CD4-positive, alpha-beta T cell treated with Interleukin-12 subunit alpha and Interleukin-12 subunit beta, for 1 hour (primary cell): ENCODE data around the gene GLRX5.

ENCODE experiments used
- DNase-seq: peaks from one replicate; pipeline ENCODE4 v3.0.0-alpha.2; 2020

GLRX5 gene

DNA sequence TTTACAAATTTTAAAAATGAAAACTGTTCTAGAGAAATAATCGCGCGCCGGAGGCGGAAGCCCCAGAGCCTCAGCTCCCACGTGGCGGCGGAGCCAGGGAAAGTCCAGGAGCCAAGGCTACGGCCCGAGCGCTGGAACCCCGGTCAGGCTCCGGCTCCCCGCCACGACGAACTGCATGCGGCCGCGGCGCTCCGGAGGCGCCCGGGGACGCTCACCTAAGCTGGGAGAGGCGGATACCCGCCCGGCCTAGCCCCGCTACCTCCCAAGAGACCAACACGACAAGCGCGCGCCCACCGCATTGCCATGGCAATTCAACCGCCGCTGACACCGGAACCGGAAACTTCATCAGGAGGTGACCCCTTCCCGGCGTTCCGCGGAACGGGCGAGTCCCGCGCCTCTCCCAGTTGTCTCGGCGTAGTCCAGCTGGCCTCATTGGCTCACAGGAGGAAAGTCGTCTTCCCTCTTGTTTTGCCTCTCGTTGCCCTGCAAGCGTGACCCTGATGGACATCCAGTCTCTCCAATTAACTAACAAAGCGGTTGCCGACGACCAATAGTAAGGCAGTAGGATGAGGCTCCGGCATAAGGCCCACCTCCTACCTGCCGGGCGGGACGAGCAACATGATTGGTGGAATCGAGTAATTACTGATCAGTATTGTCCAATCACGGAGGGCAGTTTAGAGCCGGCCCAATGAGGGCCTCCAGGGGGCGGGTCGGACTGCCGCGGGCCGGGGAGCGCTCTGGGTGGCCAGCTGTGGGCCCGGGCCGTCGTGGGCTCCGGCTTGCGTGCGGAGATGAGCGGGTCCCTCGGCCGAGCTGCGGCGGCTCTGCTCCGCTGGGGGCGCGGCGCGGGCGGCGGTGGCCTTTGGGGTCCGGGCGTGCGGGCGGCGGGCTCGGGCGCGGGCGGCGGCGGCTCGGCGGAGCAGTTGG, at the start of gene GLRX5:
Gene GLRX5, plus strand, starts transcription at position 752 of the 927 bp plus-strand sequence. Its CDS starts 40 bp downstream, at position 792.
- peak; percentile 99 for DNase-seq

DNA sequence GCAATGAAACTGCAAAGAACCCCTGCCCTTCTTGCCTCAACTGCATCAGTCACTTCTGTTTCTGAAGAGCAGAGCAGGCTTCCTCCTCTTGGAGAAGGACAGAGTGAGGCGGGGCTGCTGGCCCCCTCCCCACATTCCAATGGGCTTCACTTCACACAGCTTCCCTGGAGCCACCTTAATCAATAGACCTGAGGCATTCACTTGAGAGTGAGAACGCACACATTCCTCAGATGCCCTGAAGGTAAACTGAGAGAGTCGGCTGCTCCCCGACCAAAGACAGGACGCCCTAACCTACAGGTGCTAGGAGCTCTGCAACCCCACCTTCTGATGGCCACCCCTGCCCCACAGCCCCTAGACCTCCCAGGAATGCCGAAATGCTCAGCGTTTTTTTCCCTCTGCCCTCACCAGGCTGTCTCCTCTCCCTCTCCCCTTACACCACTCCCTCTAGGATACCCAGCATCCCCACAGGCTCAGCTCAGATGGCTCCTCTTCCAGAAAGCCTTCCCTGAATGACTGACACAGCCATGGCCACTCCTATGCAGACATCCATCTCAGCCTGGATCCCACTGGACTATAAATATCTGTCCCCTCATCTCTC, 49.5 kb upstream of the GLRX5 start:
- DNase-seq, result no peak

DNA sequence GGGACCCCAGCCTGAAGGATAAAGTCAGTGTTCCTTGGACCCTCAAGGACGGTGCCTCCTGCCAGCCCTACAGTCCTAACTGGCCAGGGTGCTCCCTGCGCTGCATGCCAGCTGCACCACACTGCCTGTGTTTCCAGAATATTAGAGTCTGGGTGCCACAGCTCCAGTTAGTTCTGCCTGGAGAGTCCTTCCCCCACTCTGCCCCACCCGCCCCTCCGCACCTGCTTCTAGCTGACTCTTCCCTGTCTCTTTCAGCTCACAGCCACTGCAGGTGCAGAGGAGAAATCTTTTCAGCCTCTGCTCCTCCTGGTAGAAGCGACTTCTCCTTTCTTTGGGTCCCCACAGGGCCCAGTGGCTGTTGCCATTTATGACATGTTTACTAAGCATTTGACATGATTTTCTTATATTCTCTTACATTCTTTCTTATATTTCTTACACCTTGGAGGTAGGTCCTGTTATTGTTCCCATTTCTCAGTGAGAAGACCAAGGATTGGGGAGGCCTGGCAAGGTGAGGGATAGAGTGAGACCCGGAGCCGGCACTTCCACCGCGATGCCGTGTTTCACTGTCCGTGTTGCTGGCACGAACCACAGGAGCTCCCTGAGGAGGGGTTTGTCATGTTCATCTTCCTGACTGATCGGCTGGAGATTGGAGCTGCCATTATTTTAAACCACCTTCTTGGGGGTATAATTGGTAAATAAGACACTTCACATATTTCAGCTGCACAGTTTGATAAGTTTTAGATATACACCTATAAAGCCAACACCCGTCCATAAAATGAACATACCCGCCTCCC, 47.8 kb upstream of the GLRX5 start:
- no peak for DNase-seq

DNA sequence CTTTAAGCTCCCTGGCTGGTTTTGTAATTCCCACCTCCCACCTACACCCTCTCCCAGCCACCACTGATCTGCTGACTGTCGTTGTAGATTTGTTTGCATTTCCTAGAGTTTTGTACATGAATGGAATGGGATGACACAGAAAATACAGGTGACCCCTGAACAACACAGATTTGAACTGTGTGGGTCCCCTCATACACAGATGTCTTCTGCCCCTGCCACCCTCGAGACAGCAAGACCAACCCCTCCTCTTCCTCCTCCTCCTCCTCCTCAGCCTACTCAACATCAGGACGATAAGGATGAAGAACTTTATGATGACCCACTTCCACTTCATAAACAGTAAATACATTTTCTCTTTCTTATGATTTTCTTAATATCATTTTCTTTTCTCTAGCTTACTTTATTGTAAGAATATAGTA, 47.2 kb upstream of the GLRX5 start:
- DNase-seq, result no peak

DNA sequence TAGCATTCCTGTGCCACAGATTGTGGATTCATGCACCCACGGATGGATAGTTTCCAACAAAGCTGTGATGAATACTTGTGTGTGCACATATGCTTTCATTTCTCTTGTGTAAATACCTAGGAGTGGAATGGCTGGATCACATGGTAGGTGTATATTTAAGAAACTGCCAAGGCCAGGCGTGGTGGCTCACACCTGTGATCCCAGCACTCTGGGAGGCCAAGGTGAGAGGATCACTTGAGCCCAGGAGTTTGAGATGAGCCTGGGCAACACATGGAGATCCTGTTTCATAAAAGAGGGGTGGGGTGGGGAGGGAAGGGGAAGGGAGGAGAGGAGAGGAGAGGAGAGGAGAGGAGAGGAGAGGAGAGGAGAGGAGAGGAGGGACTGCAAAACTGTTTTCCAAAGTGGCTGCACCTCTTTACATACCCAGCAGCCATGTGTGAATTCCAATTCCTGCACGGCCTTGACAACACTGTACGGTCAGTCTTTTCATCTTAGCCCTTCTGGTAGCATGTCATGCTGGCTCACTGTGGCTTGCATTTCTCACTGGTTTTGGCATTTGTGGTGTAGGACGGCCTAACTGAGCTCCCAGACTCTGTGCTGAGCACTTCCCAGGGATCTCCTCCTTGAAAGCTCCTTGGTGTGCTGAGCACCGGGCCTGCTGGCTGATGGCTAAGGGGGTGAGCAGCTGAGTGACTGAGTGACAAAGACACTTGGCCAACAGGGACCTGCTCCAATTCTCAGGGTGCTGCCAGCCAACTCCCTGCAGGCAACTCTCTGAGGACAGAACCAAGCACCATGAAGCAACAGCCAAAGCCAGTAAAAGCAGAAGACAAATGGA, 46.3 kb upstream of the GLRX5 start:
- no peak for DNase-seq

DNA sequence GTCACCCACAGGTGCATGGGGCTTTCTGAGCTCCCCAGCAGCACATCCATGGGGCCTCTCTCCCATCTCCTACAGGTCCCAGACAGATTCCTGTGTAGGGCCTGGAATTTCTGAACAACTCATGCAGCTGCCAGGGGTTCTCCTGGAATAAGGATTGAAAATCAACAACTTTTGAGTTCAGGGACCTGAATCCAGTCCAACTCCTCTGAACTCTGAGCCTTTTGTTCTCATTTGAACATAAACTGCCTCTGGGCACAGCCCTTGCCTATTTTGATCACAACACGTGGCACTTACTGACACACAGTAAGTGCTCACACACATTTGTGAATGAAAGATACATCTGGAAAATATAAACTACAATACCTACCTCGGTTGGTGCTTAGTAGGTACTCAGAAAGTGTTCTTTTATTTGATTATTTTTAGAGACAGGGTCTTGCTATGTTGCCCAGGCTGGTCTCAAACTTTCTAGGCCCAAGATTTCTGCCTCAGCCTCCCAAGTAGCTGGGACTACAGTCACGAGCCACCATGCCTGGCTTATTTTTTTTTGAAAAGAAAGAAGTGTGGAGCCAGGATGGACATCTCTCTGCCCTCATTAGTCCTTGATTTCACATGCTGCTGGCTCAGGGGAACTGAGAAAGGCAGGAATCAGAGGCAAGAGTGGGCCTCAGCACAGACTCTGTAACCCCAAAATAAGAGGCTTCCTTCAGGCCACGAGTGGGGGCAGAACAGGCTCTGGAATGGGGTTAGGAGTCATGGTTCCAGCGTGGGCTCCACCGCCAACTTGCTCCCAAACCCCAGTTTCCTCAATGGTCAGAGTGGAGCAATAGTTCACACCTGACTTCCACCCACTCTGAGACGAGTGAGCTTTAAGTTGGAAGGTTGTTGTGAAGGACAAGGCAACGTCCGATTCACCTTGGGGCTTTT, 45.4 kb upstream of the GLRX5 start:
- DNase-seq, result no peak

DNA sequence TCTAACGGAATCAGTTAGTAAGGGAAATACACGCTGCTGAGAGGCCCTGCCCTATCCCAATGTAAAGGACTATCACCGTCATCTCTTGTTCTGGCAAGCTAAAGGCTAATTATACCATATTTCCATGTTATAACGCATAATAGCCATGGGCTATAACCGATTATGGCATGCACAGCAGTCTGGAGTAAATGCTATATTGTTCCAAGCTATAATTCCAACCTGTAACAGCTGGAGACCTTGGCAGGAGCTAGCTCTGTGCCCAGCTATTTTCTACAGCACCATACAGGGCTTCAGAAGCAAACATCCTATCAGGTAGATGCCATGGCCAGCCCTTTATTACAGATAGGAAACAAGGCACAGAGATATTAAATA, 44.7 kb upstream of the GLRX5 start:
- DNase-seq, result no peak

DNA sequence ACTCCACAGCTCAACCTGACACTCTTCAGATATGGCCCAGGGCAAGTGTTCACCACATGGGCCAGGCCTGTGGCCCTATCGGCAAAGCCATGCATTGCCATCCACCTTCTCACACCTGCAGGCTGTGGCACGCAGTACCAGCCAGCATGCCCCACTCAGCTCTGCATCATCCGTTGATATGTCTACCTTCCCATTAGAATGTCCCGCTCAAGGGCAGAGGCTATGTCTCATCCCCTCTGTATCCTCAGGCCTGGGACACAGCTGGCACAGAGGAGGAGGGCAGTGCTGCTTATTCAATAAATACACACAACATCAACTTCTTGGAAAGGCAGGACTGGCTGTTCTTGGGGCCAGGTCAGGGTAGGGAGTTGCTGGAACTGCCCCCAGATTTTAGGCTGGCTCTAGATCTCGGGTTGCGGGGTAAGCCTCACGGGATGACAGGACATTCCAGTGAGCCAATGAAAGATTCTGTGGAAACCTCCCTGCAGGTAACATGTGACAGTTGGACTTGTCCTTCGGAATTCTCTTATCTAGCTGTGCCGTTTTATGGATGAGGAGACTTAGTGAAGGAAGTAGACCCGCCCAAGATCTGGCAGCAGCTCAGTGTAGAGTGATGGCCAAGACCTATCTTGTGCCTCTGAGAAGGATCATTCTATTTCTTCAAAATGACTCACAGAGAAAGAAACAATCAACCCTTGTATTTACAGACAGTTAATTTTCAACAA, 44.0 kb upstream of the GLRX5 start:
- no peak for DNase-seq

DNA sequence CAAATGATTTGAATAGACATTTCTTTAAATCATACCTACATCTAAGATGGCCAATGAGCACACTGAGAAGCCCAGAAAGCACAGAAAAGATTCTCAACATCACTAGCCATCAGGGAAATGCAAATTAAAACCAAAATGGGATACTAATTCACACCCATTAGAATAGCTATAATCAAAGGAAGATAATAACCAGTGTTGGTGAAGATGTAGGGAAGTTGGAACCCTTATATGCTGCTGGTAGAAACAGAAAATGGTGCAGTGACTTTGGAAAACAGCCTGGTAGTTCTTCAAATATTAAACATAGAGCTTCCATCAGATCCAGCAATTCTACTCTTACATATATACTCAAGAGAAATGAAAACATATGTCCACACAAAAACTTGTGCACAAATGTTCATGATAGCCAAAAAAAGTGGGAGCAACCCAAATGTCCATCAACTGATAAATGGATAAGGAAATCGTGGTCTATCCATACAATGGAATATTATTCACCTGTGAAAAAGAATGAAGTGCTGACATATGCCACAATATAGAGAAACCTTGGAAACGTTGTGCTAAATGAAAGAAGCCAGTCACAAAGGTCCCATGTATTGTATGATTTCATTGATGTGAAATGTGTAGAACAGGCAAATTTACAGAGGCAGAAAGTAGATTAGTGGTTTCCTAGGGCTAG, 42.8 kb upstream of the GLRX5 start:
- DNase-seq, result no peak

DNA sequence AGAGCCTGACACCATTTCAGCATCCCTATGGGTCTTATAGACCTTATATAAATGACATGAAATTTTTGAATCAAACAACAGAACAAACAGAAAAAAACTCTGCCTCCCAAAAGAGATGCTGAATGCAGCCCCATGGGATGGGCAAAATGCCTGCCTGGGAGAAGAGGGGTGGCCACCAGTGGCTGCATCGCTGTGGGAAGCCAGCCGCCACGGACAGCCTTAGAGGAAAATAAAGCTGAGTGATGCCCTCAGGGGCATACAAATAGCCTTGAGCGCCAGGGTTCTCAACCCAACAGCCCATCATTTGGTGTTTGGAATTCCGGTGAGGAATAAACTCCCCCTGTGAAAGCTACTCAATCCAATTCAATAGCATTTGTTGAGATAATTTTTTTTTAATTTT, 41.3 kb upstream of the GLRX5 start:
- DNase-seq, result no peak

DNA sequence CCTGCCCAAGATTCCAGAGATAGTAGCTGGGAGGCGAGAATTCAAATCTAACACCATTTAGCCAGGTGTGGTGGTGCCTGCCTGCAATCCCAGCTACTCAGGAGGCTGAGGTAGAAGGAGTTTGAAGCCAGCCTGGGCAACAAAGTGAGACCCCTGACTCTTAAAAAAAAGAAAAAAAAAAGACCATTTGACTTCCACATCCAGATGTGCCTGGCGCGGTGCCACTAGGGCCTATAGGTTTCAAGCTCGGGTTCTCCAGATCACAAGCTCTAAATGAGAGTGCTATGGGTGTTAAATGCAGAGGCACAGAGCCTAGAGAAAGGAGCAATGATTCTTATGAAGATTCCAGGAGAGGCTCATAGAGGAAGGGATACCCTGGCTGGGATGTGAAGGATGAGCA, 40.9 kb upstream of the GLRX5 start:
- DNase-seq, result no peak

DNA sequence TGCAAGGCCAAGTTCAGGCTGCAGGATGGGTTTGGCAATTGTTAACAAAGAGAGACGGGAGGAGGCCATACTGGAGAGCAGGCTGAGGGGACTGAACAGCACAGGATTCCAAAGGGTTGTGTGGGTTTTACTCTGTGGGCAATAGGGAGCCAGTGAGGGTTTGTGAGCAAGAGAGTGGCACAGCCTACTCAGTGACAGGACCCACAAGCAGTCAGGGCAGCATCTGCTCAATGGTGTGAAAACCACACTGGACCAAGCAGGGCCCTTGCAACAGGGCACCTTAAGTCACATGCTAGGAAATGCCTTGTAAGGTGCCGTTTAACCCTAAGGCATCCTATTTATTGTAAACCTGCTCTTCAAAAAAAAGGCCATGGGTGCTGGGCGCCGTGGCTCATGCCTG, 40.4 kb upstream of the GLRX5 start:
- DNase-seq, result no peak

DNA sequence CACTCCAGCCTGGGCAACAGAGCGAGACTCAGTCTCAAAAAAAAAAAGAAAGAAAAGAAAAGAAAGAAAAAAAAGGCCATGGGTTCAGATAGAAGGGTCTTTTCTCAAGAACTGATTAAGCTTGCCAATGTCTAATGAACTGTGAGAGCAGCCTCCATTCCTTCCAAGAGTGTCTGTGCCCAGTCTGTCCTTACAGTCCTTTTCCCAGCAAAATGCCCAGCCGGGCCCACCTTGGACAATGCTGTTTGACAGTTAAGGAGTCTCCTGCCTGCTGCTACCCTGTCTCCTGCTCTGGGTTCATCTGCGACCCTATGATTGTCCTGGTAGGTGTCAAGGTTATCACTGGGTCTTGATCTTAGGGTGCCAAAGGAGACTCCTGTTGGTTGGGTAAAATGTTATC, 39.8 kb upstream of the GLRX5 start:
- DNase-seq, result no peak

DNA sequence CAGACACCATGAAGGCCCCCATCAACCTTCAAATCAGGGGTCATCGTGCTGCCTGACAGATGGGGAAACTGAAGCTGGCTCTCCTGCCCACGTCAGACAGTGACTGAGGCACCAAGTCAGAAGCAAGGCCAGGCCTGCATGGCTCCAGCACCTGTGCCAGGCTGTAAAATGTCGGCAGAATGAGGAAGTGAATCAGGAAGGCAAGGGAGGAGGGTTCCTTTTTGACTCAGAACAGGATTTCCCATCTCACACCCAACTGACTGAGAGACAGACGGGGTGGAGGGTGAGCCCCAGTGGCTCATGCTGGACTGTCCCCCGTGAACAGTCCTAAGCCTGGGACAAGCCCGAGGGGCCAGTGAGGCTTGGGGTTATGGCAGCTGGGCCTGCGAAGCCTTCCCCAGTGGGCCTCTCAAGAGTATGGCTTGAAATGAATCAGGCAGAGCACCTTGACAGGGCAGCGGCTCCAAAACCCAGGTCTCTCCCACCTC, 39.3 kb upstream of the GLRX5 start:
- DNase-seq, result peak; percentile 35

DNA sequence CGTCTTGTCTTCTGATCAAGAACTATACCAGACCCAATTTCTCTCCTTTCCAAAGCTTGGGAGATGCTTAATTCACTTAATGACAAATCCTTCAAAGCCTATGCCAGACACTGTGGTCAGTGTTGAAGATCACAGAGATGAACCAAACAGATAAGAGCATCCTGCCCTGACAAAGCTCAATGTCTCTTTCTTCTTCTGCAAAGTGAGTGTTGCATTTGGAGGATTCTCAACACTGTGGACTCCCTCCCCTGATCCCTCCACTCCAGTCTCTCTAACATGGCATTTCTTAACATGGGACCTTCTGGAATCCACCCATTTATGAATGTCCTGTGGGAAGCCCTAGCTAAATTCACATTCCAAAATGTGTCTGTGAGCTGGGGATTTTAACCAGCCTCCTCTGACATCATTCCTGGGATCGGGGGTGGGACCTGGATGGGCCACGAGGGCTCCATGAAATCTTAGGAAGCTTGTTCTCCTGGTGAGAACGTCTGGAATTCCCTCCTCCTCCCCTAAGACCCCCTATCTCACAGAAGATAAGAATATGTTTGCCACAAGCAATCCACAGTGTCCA, 38.7 kb upstream of the GLRX5 start:
- no peak for DNase-seq

DNA sequence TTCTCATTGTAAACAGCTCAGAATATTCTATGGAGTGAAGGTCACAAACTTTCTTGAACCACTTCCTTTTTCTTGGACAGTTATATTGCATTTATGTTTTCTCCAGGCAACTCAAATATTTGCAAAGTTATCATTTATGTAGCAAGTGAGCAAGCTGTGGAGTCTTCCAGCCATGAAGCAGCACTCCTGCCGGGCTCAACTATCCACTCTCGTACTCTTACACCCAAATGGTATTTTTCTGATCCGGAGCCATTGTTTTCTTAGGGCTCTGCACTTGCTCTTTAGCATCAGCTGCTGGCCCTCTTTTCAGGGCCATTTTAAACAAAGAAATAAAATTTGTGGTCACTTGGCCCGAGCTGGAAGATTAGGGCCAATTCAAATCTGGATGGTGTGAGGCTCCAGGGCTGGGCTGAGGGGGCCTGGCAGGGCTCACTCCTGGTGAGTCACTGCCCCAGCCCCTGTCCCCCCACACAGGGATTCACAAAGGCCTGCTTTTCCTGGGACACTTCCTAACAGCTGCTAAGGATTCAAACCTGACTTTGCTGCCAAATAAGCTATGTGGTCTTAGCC, 38.1 kb upstream of the GLRX5 start:
- DNase-seq, result no peak

DNA sequence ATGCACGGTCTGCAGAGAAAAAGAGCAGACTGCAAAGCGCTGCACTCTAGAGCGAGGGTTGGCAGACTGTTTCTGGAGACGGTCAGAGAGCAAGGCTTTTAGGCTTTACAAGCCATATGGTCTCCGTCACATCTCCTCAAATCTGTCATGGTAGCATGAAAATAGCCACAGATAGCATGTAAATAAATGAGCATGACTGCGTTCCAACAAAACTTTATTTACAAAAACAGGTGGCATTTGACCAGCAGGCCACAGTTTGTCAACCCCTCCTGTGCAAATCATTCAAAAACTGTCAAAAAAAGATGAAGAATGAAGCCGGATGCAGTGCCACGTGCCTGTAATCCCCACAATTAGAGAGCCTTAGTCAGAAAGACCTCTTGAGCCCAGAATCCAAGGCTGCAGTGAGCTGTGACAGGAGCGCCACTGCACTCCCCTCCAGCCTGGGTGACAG, 37.3 kb upstream of the GLRX5 start:
- DNase-seq, result no peak

DNA sequence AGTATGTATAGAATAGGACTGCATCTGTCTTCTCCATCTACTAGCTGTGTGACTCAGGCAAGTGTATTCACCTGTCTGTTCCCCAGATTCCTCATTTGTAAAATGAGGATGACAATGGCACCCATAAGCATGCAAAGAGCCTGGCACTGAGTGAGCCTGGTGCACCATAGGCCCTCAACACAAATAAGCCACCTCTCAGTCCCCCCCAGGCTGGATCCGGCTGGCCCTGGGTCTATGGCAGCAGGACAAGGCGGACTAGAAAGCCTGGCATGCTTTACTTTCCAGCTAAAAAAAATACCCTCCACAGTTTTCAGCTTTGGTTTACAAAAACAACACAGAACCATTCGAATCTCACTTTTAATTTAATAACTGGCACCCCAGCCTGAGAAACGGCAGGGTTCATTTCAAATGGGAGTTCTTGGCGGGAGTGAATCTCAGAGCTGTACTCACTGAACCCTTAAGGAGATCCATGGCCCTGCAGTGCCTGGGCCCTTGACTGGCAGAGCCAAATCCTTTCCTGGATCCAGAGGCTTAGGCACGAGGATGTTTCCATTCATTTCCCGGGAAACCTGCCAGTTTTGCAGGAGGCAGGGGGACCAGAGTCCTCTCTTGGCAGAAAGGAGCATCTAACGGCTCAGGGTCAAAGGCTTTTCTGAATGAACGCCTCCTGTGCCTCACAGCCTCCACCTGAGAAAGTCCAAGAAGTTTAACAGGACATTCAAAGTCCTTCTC, 36.1 kb upstream of the GLRX5 start:
- DNase-seq, result no peak

DNA sequence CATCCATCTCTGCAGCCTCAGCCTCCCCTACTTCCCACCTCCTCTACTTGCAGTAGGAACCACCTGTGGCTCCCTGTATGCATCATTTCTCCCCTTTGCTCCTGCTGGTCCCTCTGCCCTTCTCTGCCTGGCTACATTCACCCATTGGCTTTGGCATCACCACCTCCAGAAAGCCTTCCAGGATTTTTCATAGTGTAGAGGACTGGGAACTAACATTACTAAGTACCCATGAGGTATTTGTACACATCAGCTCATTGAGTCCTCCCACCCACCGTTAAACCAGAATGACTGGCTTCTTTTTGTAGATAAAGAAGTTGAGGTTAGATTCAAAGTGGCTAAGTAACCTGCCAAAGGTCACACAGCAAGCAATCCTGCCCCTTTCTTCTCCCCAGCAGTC, 35.5 kb upstream of the GLRX5 start:
- DNase-seq, result no peak
